NOMO-1 (cell line): ENCODE results near the gene P2RY12.

Source experiments
- DNase-seq, 2 experiments: peaks; one replicate each; lab custom pipeline; 2025; ENCODE audit not compliant: unreplicated experiment in 2 of 2; lab: John Stamatoyannopoulos, UW

The P2RY12 gene

GRCh38 chr3:151350656-151351055, 33.9 kb downstream of the P2RY12 start:
- DNase-seq: peak in 1 of 2 experiments; percentile 58

GRCh38 chr3:151347432-151347831, 37.1 kb downstream of the P2RY12 start:
- peak; percentile 99 to 100 for DNase-seq

- peak; percentile 89 to 99 for DNase-seq
Measured at GRCh38 chr3:151346292-151346691, 38.3 kb downstream of the P2RY12 start.

DNA sequence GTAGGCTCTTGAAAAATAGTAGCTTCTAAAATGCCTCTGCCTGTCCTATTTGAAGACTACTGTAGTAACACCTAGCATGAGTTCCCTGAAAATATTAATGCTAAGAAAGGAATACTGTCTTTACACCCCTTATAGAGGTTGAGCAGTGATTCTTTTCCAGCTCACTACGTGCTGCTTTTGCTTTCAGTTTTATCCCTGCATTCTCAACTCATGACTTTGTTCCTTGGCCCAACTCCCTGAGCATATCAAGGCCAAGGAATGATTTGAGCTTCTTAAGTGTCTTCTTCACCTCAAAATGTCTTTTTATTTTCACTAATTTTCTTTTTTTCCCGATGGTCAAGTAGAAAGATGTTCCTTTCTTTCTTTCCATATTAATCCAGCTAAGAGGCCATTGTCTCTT, 38.7 kb downstream of the P2RY12 start:
- DNase-seq: no peak

- DNase-seq: peak; percentile 7 to 27
Measured at GRCh38 chr3:151331696-151332095, 52.9 kb downstream of the P2RY12 start.

- peak; percentile 28 to 83 for DNase-seq
Measured at GRCh38 chr3:151330899-151331298, 53.7 kb downstream of the P2RY12 start.

DNA sequence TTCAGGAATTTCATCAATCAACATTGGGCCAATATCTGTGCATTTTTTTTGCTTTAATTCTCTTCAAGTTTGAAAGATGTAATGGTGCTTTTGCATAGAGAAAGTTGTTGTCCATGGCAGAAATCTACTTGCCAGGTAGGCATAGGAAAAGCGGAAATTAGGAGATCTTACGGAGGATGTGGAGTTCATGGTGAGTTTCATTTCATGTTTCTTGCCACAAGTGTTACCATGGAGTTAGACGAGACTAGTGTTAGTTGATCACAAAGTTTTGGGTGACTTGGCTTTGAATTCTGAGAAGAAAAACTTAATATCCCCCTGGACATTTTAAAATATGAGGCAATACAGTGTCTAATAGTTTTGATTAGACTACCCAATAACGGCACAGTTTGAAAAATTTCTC, 54.2 kb downstream of the P2RY12 start:
- peak; percentile 61 to 78 for DNase-seq

DNA sequence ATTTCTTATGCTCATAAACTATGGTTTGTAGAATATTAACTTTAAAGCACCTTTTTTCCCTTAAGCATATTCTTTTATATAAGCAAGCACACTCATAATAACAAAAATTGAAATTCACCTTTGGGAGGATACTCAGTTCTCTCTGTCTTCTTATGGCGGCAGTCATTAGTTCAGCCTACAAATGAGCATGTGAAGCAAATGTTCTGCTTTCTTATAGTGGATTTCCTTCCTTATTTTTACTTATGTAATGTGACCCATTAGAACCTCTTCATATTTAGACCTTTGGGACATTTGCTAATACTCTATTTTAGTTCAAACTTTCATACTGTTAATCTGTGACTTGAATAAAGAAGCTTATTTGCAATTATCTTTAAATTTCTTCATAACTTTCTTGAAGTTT, 55.2 kb downstream of the P2RY12 start, which contains the start of gene P2RY13:
Gene P2RY13 (minus strand): TSS at position 187 of the 400 bp plus-strand sequence. CDS start 21 bp downstream, at position 166.
- DNase-seq: peak; percentile 39 to 80

- peak; percentile 84 to 90 for DNase-seq
Measured at GRCh38 chr3:151328298-151328995, 56.1 kb downstream of the P2RY12 start.

GRCh38 chr3:151327571-151328198, 56.9 kb downstream of the P2RY12 start:
- peak in 1 of 2 experiments; percentile 68 for DNase-seq

GRCh38 chr3:151322511-151322910, 62.0 kb downstream of the P2RY12 start:
- no peak for DNase-seq

DNA sequence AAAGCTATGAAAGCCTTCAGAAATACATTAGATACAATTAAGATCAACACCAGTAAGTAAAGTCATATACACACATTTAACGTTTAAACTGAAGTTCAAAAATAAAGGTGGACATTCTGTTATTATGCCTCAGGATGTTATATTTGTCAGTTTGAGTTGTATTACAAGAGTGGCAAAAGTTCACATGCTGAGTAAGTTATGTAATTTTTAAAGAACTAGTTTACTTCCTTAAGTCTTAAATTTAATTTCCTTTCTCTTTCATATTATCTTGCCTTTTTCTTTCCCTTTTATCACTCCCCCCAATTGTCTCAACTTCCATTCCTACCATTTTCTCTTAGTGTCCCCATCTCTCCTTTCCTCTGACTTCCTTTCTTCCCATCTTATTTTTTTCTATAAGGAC, 63.0 kb downstream of the P2RY12 start:
- peak; percentile 16 to 79 for DNase-seq

GRCh38 chr3:151320131-151320530, 64.4 kb downstream of the P2RY12 start:
- DNase-seq: no peak

DNA sequence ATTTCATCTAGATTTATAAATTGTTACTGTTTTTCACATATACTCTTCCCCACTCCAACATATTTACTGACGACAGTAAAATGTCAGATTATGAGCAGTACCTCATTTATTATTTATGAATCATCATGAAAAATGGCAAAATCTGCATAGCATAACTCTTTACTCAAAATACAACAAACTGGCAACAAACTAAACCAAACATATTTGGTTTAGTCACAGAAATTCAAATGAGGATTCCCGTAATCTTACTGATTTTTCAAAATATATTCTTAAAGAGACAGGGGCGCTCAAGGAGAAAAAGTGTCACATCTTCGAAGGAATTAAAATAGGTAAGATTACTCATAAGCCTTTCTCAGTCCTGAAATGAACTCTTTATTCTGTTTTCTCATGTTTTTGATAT, 64.9 kb downstream of the P2RY12 start:
- DNase-seq: no peak

DNA sequence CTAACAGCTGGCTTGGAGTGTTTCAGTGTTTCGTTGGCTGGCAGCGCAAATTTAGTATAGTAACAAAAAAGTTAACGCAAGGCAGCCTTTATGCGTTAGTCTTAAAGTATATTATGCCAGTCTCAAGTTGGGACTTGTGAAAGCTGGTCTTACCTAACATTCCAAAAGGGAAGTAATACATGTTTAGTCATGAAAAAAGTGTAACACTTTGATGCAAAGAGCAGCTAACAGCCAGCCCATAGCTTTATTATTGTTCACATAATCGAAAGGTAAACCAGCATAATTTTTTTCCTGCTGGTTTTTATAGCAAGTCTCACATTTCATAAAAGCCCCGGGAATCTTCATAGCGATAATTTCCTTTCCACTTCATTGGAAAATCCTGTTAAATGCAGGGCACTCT, 65.6 kb downstream of the P2RY12 start:
- DNase-seq: peak; percentile 77 to 96

DNA sequence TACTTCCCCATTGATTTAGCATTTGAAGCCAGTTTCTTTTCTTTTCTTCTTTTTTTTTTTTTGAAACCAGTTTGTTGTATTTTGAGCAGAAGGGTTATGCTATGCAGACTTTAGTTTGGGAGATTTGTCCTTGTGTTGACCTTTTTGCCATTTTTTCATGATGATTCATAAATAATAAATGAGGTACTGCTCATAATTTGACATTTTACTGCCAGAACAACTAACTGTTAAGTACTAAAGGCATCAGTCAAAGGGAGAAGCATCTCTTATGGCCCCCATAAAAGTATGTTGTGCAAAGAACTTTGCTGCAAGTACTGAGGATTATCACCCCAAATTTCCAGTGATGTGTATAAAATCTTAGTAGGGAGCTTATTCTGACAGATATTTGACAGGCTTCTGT, 66.2 kb downstream of the P2RY12 start:
- peak; percentile 29 to 57 for DNase-seq

DNA sequence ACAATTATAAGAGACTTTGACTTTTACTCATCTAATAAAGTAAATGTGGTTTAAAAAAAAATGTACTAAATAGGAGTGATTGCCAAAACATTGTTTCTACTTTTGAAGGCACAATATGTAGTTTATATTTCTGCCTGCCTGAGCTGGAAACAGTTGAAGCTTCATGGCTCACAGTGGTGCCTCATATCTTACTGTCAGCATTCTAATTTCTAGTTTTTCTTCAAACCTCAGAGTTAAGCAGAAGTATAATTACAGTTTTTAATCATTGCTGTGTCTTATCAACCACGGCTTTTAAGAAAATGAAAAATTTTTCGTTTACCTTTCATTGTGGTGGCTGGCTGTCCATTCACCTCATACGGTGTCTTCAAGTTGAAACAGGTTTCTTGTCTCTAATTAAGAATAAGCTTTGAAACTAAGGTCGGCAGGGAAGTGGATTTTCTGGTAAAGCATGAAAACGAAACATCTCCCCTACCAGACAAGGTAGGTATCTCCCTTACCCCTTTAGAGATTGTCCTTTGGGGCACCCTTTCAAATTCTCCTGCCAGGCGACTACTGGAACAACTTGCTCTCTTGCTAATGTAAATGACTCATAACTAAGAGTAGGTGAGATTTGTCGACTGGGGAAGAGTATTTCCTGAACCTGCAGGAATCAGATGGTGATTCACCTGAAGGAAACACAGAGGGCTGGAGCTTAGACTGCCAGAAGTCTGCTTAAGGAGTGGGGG, 68.1 kb downstream of the P2RY12 start, which contains the start of gene GPR87:
Gene GPR87 (minus strand): TSS at position 554 of the 725 bp plus-strand sequence. CDS start 16,720 bp downstream, outside the sequence.
- DNase-seq: no peak

GRCh38 chr3:151315846-151316245, 68.7 kb downstream of the P2RY12 start:
- no peak for DNase-seq

GRCh38 chr3:151315136-151315535, 69.4 kb downstream of the P2RY12 start:
- DNase-seq: no peak

DNA sequence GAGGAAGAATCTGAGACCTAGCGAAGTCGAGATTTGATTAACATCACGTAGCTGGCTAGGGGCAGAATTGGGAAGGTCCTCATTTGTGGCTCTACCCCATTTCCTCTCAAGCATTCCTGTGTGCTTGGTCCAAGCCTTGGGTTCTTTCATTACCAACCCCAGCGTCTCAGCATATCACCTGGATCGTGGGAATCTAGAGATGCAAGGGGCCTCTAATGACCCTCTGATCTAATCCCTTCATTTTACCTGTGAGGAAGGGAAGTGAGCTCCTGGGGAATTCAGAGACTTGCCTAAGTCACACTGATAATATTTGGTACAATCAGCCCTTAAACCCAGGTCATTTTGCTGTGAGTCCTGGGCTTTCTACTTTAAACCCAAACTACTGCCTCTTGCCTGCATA, 70.0 kb downstream of the P2RY12 start:
- DNase-seq: no peak

DNA sequence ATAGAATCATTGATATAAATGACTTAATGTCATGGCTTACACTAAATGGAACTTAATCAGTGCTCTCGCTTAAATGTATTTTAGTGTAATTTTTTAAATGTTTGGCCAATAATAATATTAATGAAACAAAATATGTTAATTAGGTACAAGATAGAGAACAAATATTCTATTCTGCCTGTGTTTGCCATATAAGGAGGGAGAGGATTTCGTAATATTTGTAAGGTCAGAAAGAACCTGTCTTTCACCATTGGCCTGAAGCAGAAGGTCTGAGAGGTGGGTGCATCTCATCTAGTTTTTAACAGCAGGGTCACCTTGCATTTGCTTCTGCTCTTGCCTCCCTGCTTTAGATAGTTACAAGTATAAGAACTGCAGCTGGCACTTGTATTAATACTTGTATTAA, 70.4 kb downstream of the P2RY12 start:
- no peak for DNase-seq
